ENCODE results near the gene RBL2. TPM values are rescaled to one million over a fixed set of nuclear protein-coding genes. Genes with fewer than 3 reads are reported as not detected.

The RBL2 gene
- total RNA-seq, 2 experiments from 2014 or later = 102 TPM

DNA sequence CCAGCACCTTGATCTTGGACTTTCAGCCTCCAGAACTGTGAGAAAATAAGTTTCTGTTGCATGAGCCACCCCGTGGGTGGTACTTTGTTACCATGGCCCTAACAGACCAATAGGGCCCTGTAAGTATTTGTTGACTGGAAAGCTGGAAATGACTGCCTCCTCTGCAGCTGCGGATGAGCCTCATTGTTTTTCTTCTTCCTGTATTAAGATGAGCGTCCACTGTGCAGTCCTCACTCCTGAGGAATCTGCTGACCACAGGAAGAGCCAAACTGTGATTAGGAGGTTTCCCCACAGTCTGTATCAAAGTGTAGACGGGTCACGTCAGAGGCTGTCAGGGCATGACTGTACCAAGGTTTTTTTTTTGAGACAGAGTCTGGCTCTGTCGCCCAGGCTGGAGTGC is 81.0 kb downstream of the RBL2 start:
- Histone ChIP-seq H3K27ac (ENCODE audit: low read depth in 1 of 2, low read length in 2 of 2) (no peak overlapping the region), H3K27me3 (ENCODE audit: control insufficient read depth in 1 of 2, insufficient read depth in 2 of 2, low read length in 2 of 2) (no peaks in the 10 kb centered on the region), H3K36me3 (ENCODE audit: insufficient read depth, low read length) (no peaks in the 10 kb centered on the region), H3K9me3 (ENCODE audit: control insufficient read depth in 1 of 2, insufficient read depth in 1 of 2, low read length in 2 of 2) (no peaks in the 10 kb centered on the region), H3K4me3 (ENCODE audit: low read length) (no peak overlapping the region), H3K4me1 (ENCODE audit: insufficient read depth, low read length) (peaks cover 75% of the 10 kb centered on the region)
- ATAC-seq (ENCODE audit: poor library complexity) = no peak
- CTCF ChIA-PET = no interaction called here
- H3K4me3 Mint-ChIP-seq = no peak overlapping the region
- peaks cover 64% of the 10 kb centered on the region for H3K4me1 Mint-ChIP-seq (ENCODE audit: low read depth)
- H3K27ac Mint-ChIP-seq = no peak overlapping the region
- no peaks in the 10 kb centered on the region for H3K36me3 Mint-ChIP-seq (ENCODE audit: low read depth)
- POLR2A ChIA-PET = interaction anchor here (1.2 to 5.3 kb wide), 2 partner anchors 12 to 81 kb away, joined by 3 to 38 read pairs; partner anchors contain the start of genes AKTIP and RBL2
- intact Hi-C loops (cut with DNase I, micrococcal nuclease) = loop anchor here in 1 of 2 experiments (10.0 kb wide), 2 partner anchors 190 to 1320 kb away; partner anchors contain the start of genes FTO and RPGRIP1L
- H3K9me3 Mint-ChIP-seq = no peaks in the 10 kb centered on the region
- no peak for TF ChIP-seq CTCF (IDR thresholded peaks at IDR 0.05)
- H3K27me3 Mint-ChIP-seq = no peaks in the 10 kb centered on the region
- DNase-seq = no peak

DNA sequence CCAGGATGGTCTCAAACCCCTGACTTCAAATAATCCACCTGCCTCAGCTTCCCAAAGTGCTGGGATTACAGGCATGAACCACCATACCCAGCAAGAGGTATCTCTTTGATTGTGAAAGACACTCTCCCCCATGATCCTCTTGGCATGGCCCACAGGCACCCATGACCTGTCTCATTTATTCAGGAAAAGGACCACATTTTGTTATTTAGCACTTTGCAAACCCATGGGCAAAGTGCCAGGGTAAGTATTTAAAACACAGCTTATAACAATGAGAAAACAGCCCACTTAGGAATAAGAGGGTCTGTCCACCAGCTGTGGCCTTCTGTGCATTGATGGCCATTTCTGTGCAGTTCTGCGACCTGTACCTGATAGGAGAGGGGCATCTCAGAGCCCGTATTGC is 81.5 kb downstream of the RBL2 start:
- Histone ChIP-seq H3K4me1 (ENCODE audit: insufficient read depth, low read length) (peaks cover 70% of the 10 kb centered on the region), H3K27me3 (ENCODE audit: control insufficient read depth in 1 of 2, insufficient read depth in 2 of 2, low read length in 2 of 2) (no peaks in the 10 kb centered on the region), H3K9me3 (ENCODE audit: control insufficient read depth in 1 of 2, insufficient read depth in 1 of 2, low read length in 2 of 2) (no peaks in the 10 kb centered on the region), H3K4me3 (ENCODE audit: low read length) (no peak overlapping the region), H3K27ac (ENCODE audit: low read depth in 1 of 2, low read length in 2 of 2) (no peak overlapping the region), H3K36me3 (ENCODE audit: insufficient read depth, low read length) (no peaks in the 10 kb centered on the region)
- H3K9me3 Mint-ChIP-seq = no peaks in the 10 kb centered on the region
- intact Hi-C loops (cut with DNase I, micrococcal nuclease) = loop anchor here in 1 of 2 experiments (10.0 kb wide), 2 partner anchors 189 to 1321 kb away; partner anchors contain the start of genes FTO and RPGRIP1L
- no peak overlapping the region for H3K27ac Mint-ChIP-seq
- DNase-seq (no peak), ATAC-seq (ENCODE audit: poor library complexity) (no peak)
- ChIA-PET CTCF (interaction anchor here (0.6 kb wide), 1 partner anchor 196 kb away, joined by 3 read pairs; no protein-coding TSS in a partner anchor), POLR2A (interaction anchor here (1.2 to 5.3 kb wide), 2 partner anchors 12 to 82 kb away, joined by 3 to 38 read pairs; partner anchors contain the start of genes AKTIP and RBL2)
- no peak for TF ChIP-seq CTCF (IDR thresholded peaks at IDR 0.05)
- H3K4me1 Mint-ChIP-seq (ENCODE audit: low read depth) = peaks cover 59% of the 10 kb centered on the region
- H3K36me3 Mint-ChIP-seq (ENCODE audit: low read depth) = no peaks in the 10 kb centered on the region
- H3K4me3 Mint-ChIP-seq = peak overlapping the region; percentile 49
- H3K27me3 Mint-ChIP-seq = no peaks in the 10 kb centered on the region

DNA sequence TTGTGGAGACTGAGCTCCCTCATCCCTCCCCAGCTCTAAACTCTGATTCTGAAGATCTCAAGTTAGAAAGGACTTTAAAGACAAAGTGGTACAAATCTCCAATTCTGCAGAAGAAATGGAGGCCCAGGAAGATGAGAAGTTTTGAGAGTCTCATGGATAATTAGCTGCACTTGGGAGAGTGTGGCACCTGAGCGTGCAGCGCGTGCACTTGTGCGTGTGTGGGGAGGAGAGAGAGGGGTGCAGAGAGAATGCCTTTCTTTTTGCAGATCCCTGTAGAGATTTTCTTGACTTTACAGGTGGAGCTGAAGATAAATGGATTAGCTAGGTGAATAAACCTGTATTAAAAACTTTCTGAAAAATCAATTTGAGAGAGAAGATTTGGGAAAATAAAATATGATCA is 83.6 kb downstream of the RBL2 start:
- no peak overlapping the region for H3K4me3 ChIP-seq (ENCODE audit: low read length)
- no peak for TF ChIP-seq CTCF (IDR thresholded peaks at IDR 0.05)
- peak overlapping the region; percentile 73 for H3K4me3 Mint-ChIP-seq
- no peaks in the 10 kb centered on the region for H3K36me3 Mint-ChIP-seq (ENCODE audit: low read depth)
- H3K4me1 ChIP-seq (ENCODE audit: insufficient read depth, low read length) = peaks cover 55% of the 10 kb centered on the region
- ATAC-seq (ENCODE audit: poor library complexity) (no peak), DNase-seq (peak in 1 of 14 experiments; percentile 31)
- H3K27ac ChIP-seq (ENCODE audit: low read depth in 1 of 2, low read length in 2 of 2) = no peak overlapping the region
- CTCF ChIA-PET = interaction anchor here (1.8 kb wide), 1 partner anchor 14 kb away, joined by 4 read pairs; the partner anchor contains the start of gene AKTIP
- no peaks in the 10 kb centered on the region for H3K9me3 ChIP-seq (ENCODE audit: control insufficient read depth in 1 of 2, insufficient read depth in 1 of 2, low read length in 2 of 2)
- no peaks in the 10 kb centered on the region for H3K27me3 Mint-ChIP-seq
- intact Hi-C loops (cut with DNase I, micrococcal nuclease) = loop anchor here in 1 of 2 experiments (1.0 to 10.0 kb wide), 5 partner anchors 15 to 1323 kb away; partner anchors contain the start of genes AKTIP, FTO and RPGRIP1L
- H3K4me1 Mint-ChIP-seq (ENCODE audit: low read depth) = peaks cover 44% of the 10 kb centered on the region
- no peaks in the 10 kb centered on the region for H3K27me3 ChIP-seq (ENCODE audit: control insufficient read depth in 1 of 2, insufficient read depth in 2 of 2, low read length in 2 of 2)
- POLR2A ChIA-PET = interaction anchor here (1.3 to 5.3 kb wide), 4 partner anchors 14 to 305 kb away, joined by 4 to 38 read pairs (median 12); partner anchors contain the start of gene AKTIP
- H3K27ac Mint-ChIP-seq = peak overlapping the region; percentile 75
- H3K9me3 Mint-ChIP-seq = no peaks in the 10 kb centered on the region
- H3K36me3 ChIP-seq (ENCODE audit: insufficient read depth, low read length) = no peaks in the 10 kb centered on the region
